ENCODE results near the gene THNSL1. TPM values are rescaled to one million over a fixed set of nuclear protein-coding genes. Genes with fewer than 3 reads are reported as not detected.

The THNSL1 gene
- total and polyA plus RNA-seq, 9 of the 15 experiments (the other 6 are each of a cell fraction or from before 2014, with no cell fraction given), result 4.5 to 8.6 (median 6.3) TPM

- TF ChIP-seq ZBTB40 (IDR thresholded peaks at IDR 0.05) (no peak), ZBTB40 (CRISPR knock-in tag; IDR thresholded peaks at IDR 0.05) (no peak), PHB (CRISPR knock-in tag; IDR thresholded peaks at IDR 0.05) (no peak), ZBTB17 (CRISPR knock-in tag; IDR thresholded peaks at IDR 0.05) (no peak), HMGXB4 (CRISPR knock-in tag; IDR thresholded peaks at IDR 0.05) (no peak), CLOCK (CRISPR knock-in tag; IDR thresholded peaks at IDR 0.05; ENCODE audit: borderline replicate concordance) (no peak), HOMEZ (CRISPR knock-in tag; IDR thresholded peaks at IDR 0.05) (no peak), SNAPC5 (CRISPR knock-in tag; IDR thresholded peaks at IDR 0.05) (no peak), TCF3 (CRISPR knock-in tag; IDR thresholded peaks at IDR 0.05) (0 out of 2 replicates have a peak, but pooled peaks have one; percentile 8), TRIM24 (IDR thresholded peaks at IDR 0.05) (0 out of 4 replicates have a peak, but pooled peaks of 1 of the 2 experiments have one; percentile 37), TAL1 (IDR thresholded peaks at IDR 0.05) (no peak), BRD9 (IDR thresholded peaks at IDR 0.05; ENCODE audit: low read depth, partially characterized antibody) (no peak)
These were observed 43.6 kb downstream of the THNSL1 start (continued) for GRCh38 chr10:25059990-25060389.
